ENCODE measurements around the gene RNF212.

RNF212 gene

GRCh38 chr4:1036976-1037810 is 76.2 kb downstream of the RNF212 start:
- WGBS, 2 experiments, result 78 to 83% methylated on average over 24 to 26 of the region's 26 CpGs
- Histone ChIP-seq H3K36me3 (ENCODE audit: control insufficient read depth, insufficient read depth, low read length) (no peaks in the 10 kb centered on the region), H3K27me3 (ENCODE audit: control insufficient read depth, insufficient read depth, low read length, poor library complexity, severe bottlenecking) (no peaks in the 10 kb centered on the region), H3K4me1 (ENCODE audit: control insufficient read depth, insufficient read depth, low read length) (peaks cover 37% of the 10 kb centered on the region), H3K9me3 (ENCODE audit: control insufficient read depth, low read length) (no peaks in the 10 kb centered on the region), H3K4me3 (ENCODE audit: insufficient read depth, low read depth, low read length) (no peak overlapping the region), H3K27ac (ENCODE audit: insufficient read depth, low read depth, low read length, poor library complexity, severe bottlenecking) (no peak overlapping the region)

GRCh38 chr4:1036095-1036494 is 77.3 kb downstream of the RNF212 start:
- WGBS, 2 experiments, result 89% methylated on average over 15 of the region's 15 CpGs
- Histone ChIP-seq H3K4me1 (ENCODE audit: control insufficient read depth, insufficient read depth, low read length) (peaks cover 26% of the 10 kb centered on the region), H3K36me3 (ENCODE audit: control insufficient read depth, insufficient read depth, low read length) (no peaks in the 10 kb centered on the region), H3K27me3 (ENCODE audit: control insufficient read depth, insufficient read depth, low read length, poor library complexity, severe bottlenecking) (no peaks in the 10 kb centered on the region), H3K9me3 (ENCODE audit: control insufficient read depth, low read length) (no peaks in the 10 kb centered on the region), H3K4me3 (ENCODE audit: insufficient read depth, low read depth, low read length) (no peak overlapping the region), H3K27ac (ENCODE audit: insufficient read depth, low read depth, low read length, poor library complexity, severe bottlenecking) (no peak overlapping the region)

GRCh38 chr4:1035510-1035909 is 77.9 kb downstream of the RNF212 start:
- peaks cover 25% of the 10 kb centered on the region for H3K4me1 ChIP-seq (ENCODE audit: control insufficient read depth, insufficient read depth, low read length)

DNA sequence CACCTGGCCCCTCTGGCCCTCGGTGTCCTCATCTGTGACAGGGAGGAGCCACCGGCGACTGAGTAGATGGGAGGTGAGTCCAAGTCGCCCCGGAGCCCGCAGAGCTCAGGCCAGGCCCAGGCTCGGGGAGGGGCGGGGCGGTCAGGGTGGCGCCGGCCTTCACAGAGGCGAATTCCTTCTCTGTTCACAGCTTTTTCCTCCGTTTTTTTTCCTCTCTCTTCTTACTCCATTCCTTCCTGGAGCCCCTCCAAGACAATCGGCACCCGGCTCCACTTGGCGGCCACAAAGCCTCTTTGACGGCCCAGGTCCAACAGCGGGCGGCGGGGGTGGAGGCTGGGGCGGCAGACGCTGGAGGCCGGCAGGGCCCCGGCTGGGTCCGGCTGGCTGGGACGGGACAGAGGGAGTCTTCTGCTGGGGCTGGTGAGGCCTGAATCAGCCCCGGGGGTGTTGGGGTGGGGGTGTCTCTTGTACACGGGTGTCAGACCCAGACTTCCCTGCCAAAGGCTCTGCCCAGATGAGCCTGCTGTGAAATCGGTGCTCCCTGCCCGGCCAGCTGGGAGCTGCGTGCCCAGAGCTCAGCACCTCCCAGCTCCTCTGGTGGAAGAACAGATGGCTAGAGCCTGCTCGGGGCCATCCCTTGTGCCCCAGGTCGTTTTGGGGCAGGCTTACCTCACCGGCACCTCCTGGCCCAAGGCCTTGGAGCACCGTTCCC is 79.4 kb downstream of the RNF212 start:
- H3K36me3 ChIP-seq (ENCODE audit: control insufficient read depth, insufficient read depth, low read length), result no peaks in the 10 kb centered on the region
- 88 to 89% methylated on average over 35 of the region's 35 CpGs for WGBS, 2 experiments
- no peak overlapping the region for H3K4me3 ChIP-seq (ENCODE audit: insufficient read depth, low read depth, low read length)
- no peaks in the 10 kb centered on the region for H3K9me3 ChIP-seq (ENCODE audit: control insufficient read depth, low read length)
- no peaks in the 10 kb centered on the region for H3K27me3 ChIP-seq (ENCODE audit: control insufficient read depth, insufficient read depth, low read length, poor library complexity, severe bottlenecking)
- peaks cover 17% of the 10 kb centered on the region for H3K4me1 ChIP-seq (ENCODE audit: control insufficient read depth, insufficient read depth, low read length)
- H3K27ac ChIP-seq (ENCODE audit: insufficient read depth, low read depth, low read length, poor library complexity, severe bottlenecking), result no peak overlapping the region

More at GRCh38 chr4:1035510-1035909, 77.9 kb downstream of the RNF212 start:
- H3K27me3 ChIP-seq (ENCODE audit: control insufficient read depth, insufficient read depth, low read length, poor library complexity, severe bottlenecking), result no peaks in the 10 kb centered on the region
- H3K27ac ChIP-seq (ENCODE audit: insufficient read depth, low read depth, low read length, poor library complexity, severe bottlenecking), result no peak overlapping the region
- WGBS, 2 experiments, result 80 to 84% methylated on average over 26 of the region's 26 CpGs
- no peak overlapping the region for H3K4me3 ChIP-seq (ENCODE audit: insufficient read depth, low read depth, low read length)
- H3K9me3 ChIP-seq (ENCODE audit: control insufficient read depth, low read length), result no peaks in the 10 kb centered on the region
- H3K36me3 ChIP-seq (ENCODE audit: control insufficient read depth, insufficient read depth, low read length), result no peaks in the 10 kb centered on the region

- 92 to 93% methylated on average over 10 of the region's 10 CpGs for WGBS, 2 experiments
- peaks cover 23% of the 10 kb centered on the region for H3K4me1 ChIP-seq (ENCODE audit: control insufficient read depth, insufficient read depth, low read length)
Measured at GRCh38 chr4:1032861-1033260, 80.5 kb downstream of the RNF212 start.

GRCh38 chr4:1031956-1032795 is 81.2 kb downstream of the RNF212 start:
- 85% methylated on average over 37 of the region's 37 CpGs for WGBS, 2 experiments
- no peak overlapping the region for H3K27ac ChIP-seq (ENCODE audit: insufficient read depth, low read depth, low read length, poor library complexity, severe bottlenecking)

More at GRCh38 chr4:1032861-1033260, 80.5 kb downstream of the RNF212 start:
- Histone ChIP-seq H3K36me3 (ENCODE audit: control insufficient read depth, insufficient read depth, low read length) (no peaks in the 10 kb centered on the region), H3K27ac (ENCODE audit: insufficient read depth, low read depth, low read length, poor library complexity, severe bottlenecking) (no peak overlapping the region), H3K9me3 (ENCODE audit: control insufficient read depth, low read length) (no peaks in the 10 kb centered on the region), H3K27me3 (ENCODE audit: control insufficient read depth, insufficient read depth, low read length, poor library complexity, severe bottlenecking) (no peaks in the 10 kb centered on the region), H3K4me3 (ENCODE audit: insufficient read depth, low read depth, low read length) (no peak overlapping the region)

DNA sequence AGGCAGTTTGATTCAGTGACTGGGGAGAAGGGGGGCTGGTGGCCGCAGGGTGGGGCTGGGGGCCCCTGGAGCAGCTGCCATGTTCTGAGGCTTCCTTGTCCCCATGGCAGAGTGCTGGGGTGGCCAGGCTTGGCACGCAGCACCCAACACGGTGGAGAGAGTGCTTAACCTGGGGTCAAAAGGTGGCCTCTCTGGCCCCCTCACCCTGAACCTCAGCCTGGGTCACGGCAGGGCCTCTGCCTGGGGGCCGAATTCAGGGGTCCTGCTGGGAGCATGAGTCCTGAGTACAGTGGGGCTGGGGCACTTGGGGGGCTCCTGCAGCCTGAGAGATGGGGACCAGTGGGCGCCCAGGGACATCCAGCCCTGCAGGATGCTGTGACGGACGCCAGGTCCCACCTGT is 82.0 kb downstream of the RNF212 start:
- Histone ChIP-seq H3K4me1 (ENCODE audit: control insufficient read depth, insufficient read depth, low read length) (peaks cover 15% of the 10 kb centered on the region), H3K9me3 (ENCODE audit: control insufficient read depth, low read length) (no peaks in the 10 kb centered on the region), H3K27ac (ENCODE audit: insufficient read depth, low read depth, low read length, poor library complexity, severe bottlenecking) (no peak overlapping the region), H3K36me3 (ENCODE audit: control insufficient read depth, insufficient read depth, low read length) (no peaks in the 10 kb centered on the region), H3K4me3 (ENCODE audit: insufficient read depth, low read depth, low read length) (no peak overlapping the region), H3K27me3 (ENCODE audit: control insufficient read depth, insufficient read depth, low read length, poor library complexity, severe bottlenecking) (no peaks in the 10 kb centered on the region)
- 93% methylated on average over 8 of the region's 8 CpGs for WGBS, 2 experiments

More at GRCh38 chr4:1031956-1032795, 81.2 kb downstream of the RNF212 start:
- Histone ChIP-seq H3K4me3 (ENCODE audit: insufficient read depth, low read depth, low read length) (no peak overlapping the region), H3K36me3 (ENCODE audit: control insufficient read depth, insufficient read depth, low read length) (no peaks in the 10 kb centered on the region), H3K27me3 (ENCODE audit: control insufficient read depth, insufficient read depth, low read length, poor library complexity, severe bottlenecking) (no peaks in the 10 kb centered on the region), H3K9me3 (ENCODE audit: control insufficient read depth, low read length) (no peaks in the 10 kb centered on the region), H3K4me1 (ENCODE audit: control insufficient read depth, insufficient read depth, low read length) (peaks cover 23% of the 10 kb centered on the region)

GRCh38 chr4:1030559-1030958 is 82.8 kb downstream of the RNF212 start:
- Histone ChIP-seq H3K27me3 (ENCODE audit: control insufficient read depth, insufficient read depth, low read length, poor library complexity, severe bottlenecking) (no peaks in the 10 kb centered on the region), H3K27ac (ENCODE audit: insufficient read depth, low read depth, low read length, poor library complexity, severe bottlenecking) (no peak overlapping the region), H3K9me3 (ENCODE audit: control insufficient read depth, low read length) (no peaks in the 10 kb centered on the region), H3K4me3 (ENCODE audit: insufficient read depth, low read depth, low read length) (no peak overlapping the region), H3K36me3 (ENCODE audit: control insufficient read depth, insufficient read depth, low read length) (no peaks in the 10 kb centered on the region), H3K4me1 (ENCODE audit: control insufficient read depth, insufficient read depth, low read length) (peaks cover 11% of the 10 kb centered on the region)
- WGBS, 2 experiments, result 80 to 83% methylated on average over 16 of the region's 16 CpGs

DNA sequence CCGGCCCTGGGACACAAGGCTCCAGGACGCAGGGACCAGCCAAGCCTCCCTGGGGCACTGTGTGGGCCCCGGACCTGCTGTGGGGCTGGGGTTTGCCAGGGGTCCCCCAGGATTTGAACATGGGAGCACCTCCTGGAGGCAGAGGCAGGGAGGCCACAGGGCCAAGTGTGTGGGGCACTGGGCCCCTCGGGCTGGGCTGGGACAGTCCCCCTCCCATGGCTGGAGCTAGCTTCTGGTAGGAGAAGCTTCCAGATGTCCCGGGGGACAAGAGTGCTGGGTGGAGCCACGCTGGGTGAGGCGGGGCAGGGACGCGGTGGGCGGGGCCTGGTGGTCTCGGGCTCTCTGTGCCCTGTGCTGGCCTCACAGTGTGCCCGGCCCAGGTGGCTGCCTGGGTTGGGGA is 83.3 kb downstream of the RNF212 start:
- H3K4me1 ChIP-seq (ENCODE audit: control insufficient read depth, insufficient read depth, low read length), result peaks cover 11% of the 10 kb centered on the region
- no peak overlapping the region for H3K27ac ChIP-seq (ENCODE audit: insufficient read depth, low read depth, low read length, poor library complexity, severe bottlenecking)
- WGBS, 2 experiments, result 81% methylated on average over 12 of the region's 12 CpGs

GRCh38 chr4:1029529-1029928 is 83.8 kb downstream of the RNF212 start:
- Histone ChIP-seq H3K27ac (ENCODE audit: insufficient read depth, low read depth, low read length, poor library complexity, severe bottlenecking) (no peak overlapping the region), H3K4me1 (ENCODE audit: control insufficient read depth, insufficient read depth, low read length) (peaks cover 11% of the 10 kb centered on the region), H3K9me3 (ENCODE audit: control insufficient read depth, low read length) (no peaks in the 10 kb centered on the region), H3K36me3 (ENCODE audit: control insufficient read depth, insufficient read depth, low read length) (no peaks in the 10 kb centered on the region), H3K27me3 (ENCODE audit: control insufficient read depth, insufficient read depth, low read length, poor library complexity, severe bottlenecking) (no peaks in the 10 kb centered on the region), H3K4me3 (ENCODE audit: insufficient read depth, low read depth, low read length) (no peak overlapping the region)
- WGBS, 2 experiments, result 95 to 96% methylated on average over 17 of the region's 17 CpGs

More for the DNA sequence above, 83.3 kb downstream of the RNF212 start:
- no peaks in the 10 kb centered on the region for H3K36me3 ChIP-seq (ENCODE audit: control insufficient read depth, insufficient read depth, low read length)
- no peaks in the 10 kb centered on the region for H3K9me3 ChIP-seq (ENCODE audit: control insufficient read depth, low read length)
- H3K27me3 ChIP-seq (ENCODE audit: control insufficient read depth, insufficient read depth, low read length, poor library complexity, severe bottlenecking), result no peaks in the 10 kb centered on the region
- H3K4me3 ChIP-seq (ENCODE audit: insufficient read depth, low read depth, low read length), result no peak overlapping the region

Data from ectodermal cell (in vitro differentiated cells).